Hepatocyte (in vitro differentiated cells): ENCODE data around the gene NGFR.

Source experiments
- CTCF ChIP-seq: fragments of 200-600 bp; sonication (generic); IDR thresholded peaks from 2 replicates; pipeline ENCODE4 v1.5.1; 2016; ENCODE audit warnings: antibody characterized with exemption, mild to moderate bottlenecking; ENCODE audit not compliant: poor library complexity
- EZH2 ChIP-seq: fragments of 200-600 bp; sonication (generic); IDR thresholded peaks from 2 replicates; pipeline ENCODE4 v1.6.1; 2016; ENCODE audit warnings: antibody characterized with exemption, mild to moderate bottlenecking, borderline replicate concordance
- EZH2phosphoT487 ChIP-seq: fragments of 200-600 bp; sonication (generic); IDR thresholded peaks from one replicate; pipeline ENCODE4 v1.6.1; 2018; ENCODE audit warnings: antibody characterized with exemption, mild to moderate bottlenecking, low read depth, moderate library complexity; ENCODE audit not compliant: unreplicated experiment, severe bottlenecking

- TF ChIP-seq CTCF = no peak
- TF ChIP-seq EZH2 = no peak
- TF ChIP-seq EZH2phosphoT487 = no peak
Observed at GRCh38 chr17:49508061-49508865, 13.2 kb downstream of the NGFR start.
